GM12864 (cell line): ENCODE results near the gene PMM2.

Experiments used
- DNase-seq: peaks from one replicate; pipeline ENCODE4 v3.0.0-alpha.2; 2011; ENCODE audit warnings: low read depth
- H3K4me3 ChIP-seq: 2 replicates; pipeline ENCODE4 v1.5.1; 2011; ENCODE audit warnings: mild to moderate bottlenecking, low read depth, low read length, control low read depth
- TF ChIP-seq, protein P1 (sequence below): IDR thresholded peaks from 2 replicates; pipeline ENCODE4 v1.5.1; 2011; ENCODE audit warnings: low read depth, mild to moderate bottlenecking, moderate library complexity, low read length, control low read depth, inconsistent platforms; ENCODE audit errors: missing control alignments

Gene PMM2

DNA sequence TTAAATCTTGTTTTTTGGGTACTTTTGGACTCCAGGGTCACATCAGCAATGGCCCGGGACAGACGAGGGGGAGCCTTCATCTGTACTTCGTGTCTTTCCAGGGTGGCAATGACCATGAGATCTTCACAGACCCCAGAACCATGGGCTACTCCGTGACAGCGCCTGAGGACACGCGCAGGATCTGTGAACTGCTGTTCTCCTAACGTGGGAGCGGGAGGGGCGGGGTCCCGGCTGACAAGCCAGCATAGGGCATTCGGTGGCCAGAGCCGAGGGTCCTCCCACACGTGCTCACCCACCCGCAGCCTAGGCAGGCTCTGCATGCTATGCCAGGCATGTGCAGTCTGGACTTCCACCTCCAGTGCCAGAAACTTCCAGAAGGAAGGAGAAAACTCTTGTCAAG lies 50.0 kb downstream of the PMM2 start:
- no peak overlapping the region for H3K4me3 ChIP-seq
- TF ChIP-seq, protein P1, sequence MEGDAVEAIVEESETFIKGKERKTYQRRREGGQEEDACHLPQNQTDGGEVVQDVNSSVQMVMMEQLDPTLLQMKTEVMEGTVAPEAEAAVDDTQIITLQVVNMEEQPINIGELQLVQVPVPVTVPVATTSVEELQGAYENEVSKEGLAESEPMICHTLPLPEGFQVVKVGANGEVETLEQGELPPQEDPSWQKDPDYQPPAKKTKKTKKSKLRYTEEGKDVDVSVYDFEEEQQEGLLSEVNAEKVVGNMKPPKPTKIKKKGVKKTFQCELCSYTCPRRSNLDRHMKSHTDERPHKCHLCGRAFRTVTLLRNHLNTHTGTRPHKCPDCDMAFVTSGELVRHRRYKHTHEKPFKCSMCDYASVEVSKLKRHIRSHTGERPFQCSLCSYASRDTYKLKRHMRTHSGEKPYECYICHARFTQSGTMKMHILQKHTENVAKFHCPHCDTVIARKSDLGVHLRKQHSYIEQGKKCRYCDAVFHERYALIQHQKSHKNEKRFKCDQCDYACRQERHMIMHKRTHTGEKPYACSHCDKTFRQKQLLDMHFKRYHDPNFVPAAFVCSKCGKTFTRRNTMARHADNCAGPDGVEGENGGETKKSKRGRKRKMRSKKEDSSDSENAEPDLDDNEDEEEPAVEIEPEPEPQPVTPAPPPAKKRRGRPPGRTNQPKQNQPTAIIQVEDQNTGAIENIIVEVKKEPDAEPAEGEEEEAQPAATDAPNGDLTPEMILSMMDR: no peak
- DNase-seq: no peak

DNA sequence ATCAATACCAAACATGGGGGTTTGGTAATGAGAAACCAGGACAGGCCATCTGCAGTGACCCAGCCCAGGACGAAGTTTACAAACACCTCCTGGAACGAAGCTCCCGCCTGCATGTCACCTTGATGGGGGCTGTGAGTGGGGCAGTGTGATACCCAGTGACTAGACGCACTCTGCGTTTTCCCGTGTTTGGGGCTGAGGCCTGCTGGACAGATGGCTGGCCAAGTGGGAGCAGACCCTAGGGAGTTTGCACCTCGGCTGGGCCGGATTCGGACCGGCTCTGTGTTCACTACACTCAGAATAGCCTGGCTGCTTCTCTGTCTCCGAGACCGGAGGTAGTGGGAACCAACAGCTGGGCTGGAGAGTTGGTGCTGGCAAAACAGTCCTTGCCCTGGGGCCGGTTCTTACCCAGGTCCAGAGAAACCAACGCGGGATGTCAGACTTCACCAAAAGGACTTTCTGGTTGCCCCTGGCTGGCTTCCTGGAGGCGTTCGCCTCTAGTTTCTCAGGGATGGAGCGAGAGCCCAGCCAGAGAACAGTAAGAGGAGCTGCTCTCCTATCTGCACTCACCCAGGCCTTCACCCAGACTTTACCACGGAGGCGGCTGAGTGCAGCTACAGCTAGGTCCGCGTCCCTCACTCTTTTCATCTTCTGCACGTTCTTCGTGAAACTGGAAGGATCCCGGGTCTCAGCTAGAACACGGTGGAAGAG lies 50.7 kb downstream of the PMM2 start:
- H3K4me3 ChIP-seq: no peak overlapping the region

DNA sequence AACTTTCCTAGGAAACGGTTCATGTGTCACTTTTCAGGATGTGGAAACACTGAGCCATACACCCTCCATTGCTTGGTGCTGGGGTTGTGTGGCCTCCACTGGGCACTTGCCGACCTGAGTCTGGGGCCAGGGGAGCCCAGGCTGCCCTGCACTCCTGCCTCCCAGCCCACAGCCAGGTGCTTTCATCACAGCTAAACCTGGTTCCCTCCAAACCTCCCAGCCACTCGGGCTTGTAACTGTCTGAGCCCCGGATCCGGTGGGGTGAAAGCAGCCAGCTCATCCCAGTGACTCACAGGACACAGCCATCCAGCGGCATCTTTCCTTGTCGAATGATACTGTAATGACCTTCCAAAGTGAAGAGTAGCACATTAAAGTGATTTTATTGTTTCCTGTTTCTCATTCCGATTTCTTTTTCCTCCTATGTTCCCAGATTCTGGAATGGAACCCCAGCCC lies 51.3 kb downstream of the PMM2 start:
- TF ChIP-seq, protein P1: no peak
- no peak overlapping the region for H3K4me3 ChIP-seq
- DNase-seq: no peak

More for the DNA sequence above, 50.7 kb downstream of the PMM2 start:
- no peak for DNase-seq
- TF ChIP-seq, protein P1: no peak

- H3K4me3 ChIP-seq: no peak overlapping the region
- no peak for DNase-seq
- TF ChIP-seq, protein P1: no peak
These were observed 51.9 kb downstream of the PMM2 start for GRCh38 chr16:8849411-8850011.

DNA sequence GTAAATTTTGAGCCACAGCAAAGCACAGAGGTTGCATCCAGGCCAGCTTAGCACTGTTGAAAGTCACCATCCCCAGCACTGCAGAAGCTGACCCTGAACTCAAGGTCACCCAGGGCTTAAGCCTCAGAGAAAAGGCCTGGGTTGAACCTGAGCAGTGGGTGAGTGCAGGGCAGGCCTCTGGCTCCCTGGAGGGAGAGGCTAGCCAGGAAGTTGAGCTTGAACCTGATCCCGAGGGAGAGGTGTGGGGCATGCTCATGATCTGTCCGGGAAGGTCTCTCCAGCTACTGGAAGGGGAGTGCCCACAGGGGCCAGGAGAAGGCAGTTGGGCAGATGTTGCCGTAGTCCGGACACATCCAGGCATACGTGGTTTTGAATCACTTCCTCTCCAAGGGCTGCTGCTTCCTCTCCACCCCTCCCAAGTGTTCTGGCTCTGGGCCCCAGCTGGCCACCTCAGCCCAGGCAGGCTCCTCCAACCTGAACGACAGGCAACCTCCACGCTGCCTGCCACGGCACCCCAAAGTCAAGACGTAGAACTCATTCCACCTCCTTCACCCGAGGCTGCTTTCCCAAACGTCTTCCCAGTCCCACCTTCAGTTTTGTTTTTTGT lies 52.7 kb downstream of the PMM2 start:
- no peak for DNase-seq
- TF ChIP-seq, protein P1: no peak
- no peak overlapping the region for H3K4me3 ChIP-seq

DNA sequence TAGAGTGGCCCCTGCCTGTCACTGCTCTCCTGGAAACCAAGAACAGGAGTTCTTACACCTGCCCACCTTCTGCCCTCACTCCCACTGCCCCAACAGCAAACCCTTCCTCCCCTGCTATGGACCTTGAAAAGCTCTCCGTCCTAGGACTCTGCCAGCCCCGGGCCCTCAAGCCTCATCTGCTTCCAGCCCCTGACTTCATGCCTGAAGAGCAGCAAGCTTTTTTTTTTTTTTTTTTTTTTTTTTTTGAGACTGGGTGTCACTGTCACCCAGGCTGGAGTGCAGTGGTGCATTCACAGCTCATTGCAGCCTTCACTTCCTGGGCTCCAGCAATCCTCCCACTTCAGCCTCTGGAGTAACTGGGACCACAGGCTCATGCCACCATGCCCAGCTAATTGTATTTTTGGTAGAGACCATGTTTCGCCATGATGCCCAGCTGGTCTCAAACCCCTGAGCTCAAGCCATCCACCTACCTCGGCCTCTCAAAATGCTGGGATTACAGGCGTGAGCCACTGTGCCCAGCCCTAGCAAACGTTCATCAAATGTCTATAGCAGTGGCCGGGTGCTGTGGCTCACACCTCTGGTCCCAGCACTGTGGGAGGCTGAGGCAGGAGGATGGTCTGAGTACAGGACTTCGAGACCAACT lies 54.2 kb downstream of the PMM2 start:
- no peak overlapping the region for H3K4me3 ChIP-seq
- TF ChIP-seq, protein P1: no peak
- no peak for DNase-seq
